Tibial nerve (tissue), 4 donors: ENCODE measurements around the gene PEMT. TPM values are rescaled to one million over a fixed set of nuclear protein-coding genes. Genes with fewer than 3 reads are reported as not detected.

ENCODE experiments used
- DNase-seq, 2 donors: peaks; one replicate each; pipeline ENCODE4 v3.0.0-alpha.2; 2019; ENCODE audit warnings: low spot score in 2 of 2
- H3K27ac ChIP-seq, 4 donors: fragments of 200-600 bp; sonication (generic) in 3 of 4; one replicate each; pipeline ENCODE4 v1.5.1; 2017 to 2019; ENCODE audit warnings: mild to moderate bottlenecking in 1 of 4
- H3K27me3 ChIP-seq, 2 donors: fragments of 200-600 bp; sonication (generic) in 1 of 2; one replicate each; pipeline versions ENCODE4 v1.5.1 to v1.6.0; 2017 to 2019
- H3K36me3 ChIP-seq, 3 donors: fragments of 200-600 bp; sonication (generic); one replicate each; pipeline ENCODE4 v1.5.1; 2018 to 2019
- H3K4me1 ChIP-seq, 4 donors: fragments of 200-600 bp; sonication (generic) in 3 of 4; one replicate each; pipeline ENCODE4 v1.5.1; 2017 to 2019
- H3K4me3 ChIP-seq, 4 donors: fragments of 200-600 bp; sonication (generic) in 3 of 4; one replicate each; pipeline ENCODE4 v1.5.1; 2017 to 2019; ENCODE audit warnings: mild to moderate bottlenecking in 1 of 4, moderate library complexity in 1 of 4
- H3K9me3 ChIP-seq, 4 donors: fragments of 200-600 bp; sonication (generic) in 3 of 4; one replicate each; pipeline ENCODE4 v1.5.1; 2017 to 2019
- CTCF ChIP-seq, 5 experiments: fragments of 200-600 bp in 3 of 5; fragments of 450-650 bp in 2 of 5; sonication (generic) in 3 of 5; IDR thresholded peaks; one replicate each; pipeline ENCODE4 v1.5.1; 2016 to 2019; ENCODE audit warnings: antibody characterized with exemption in 5 of 5, mild to moderate bottlenecking in 3 of 5, moderate library complexity in 2 of 5
- EP300 ChIP-seq, 2 donors: sonication (generic); formaldehyde crosslinking; IDR thresholded peaks; one replicate each; pipeline ENCODE4 v1.6.1; 2017; ENCODE audit warnings: antibody characterized with exemption in 2 of 2, mild to moderate bottlenecking in 1 of 2
- POLR2A ChIP-seq, 2 donors: fragments of 450-650 bp; IDR thresholded peaks; one replicate each; pipeline ENCODE4 v1.6.1; 2017; ENCODE audit warnings: antibody characterized with exemption in 2 of 2, mild to moderate bottlenecking in 2 of 2, moderate library complexity in 2 of 2
- WGBS, 2 donors: methylation state at CpG; one replicate each; pipeline ENCODE4 v1.1.5; 2018; 5-methylcytosine and 5-hydroxymethylcytosine counted together
- total RNA-seq, 4 donors: library from RNA; depleted of rRNA; stranded (reverse); fragments of >200 nt; gene quantifications; one replicate each; pipeline ENCODE4 v1.1.0, GENCODE V29; 2016

Gene PEMT
- total RNA-seq, 4 donors from 2014 or later, result 29.5 to 80.8 (median 58.8) TPM

- no peak overlapping the region for H3K4me3 ChIP-seq
- no peaks in the 10 kb centered on the region for H3K36me3 ChIP-seq
- 77 to 80% methylated on average over 9 of the region's 9 CpGs for WGBS, 2 donors
- H3K27ac ChIP-seq, result no peak overlapping the region
- H3K4me1 ChIP-seq, result peaks cover 0 to 4% (median 0%) of the 10 kb centered on the region in 4 donors
- no peaks in the 10 kb centered on the region for H3K9me3 ChIP-seq
- TF ChIP-seq POLR2A (IDR thresholded peaks at IDR 0.05) (no peak), CTCF (IDR thresholded peaks at IDR 0.05) (no peak), EP300 (IDR thresholded peaks at IDR 0.05) (no peak)
- no peaks in the 10 kb centered on the region for H3K27me3 ChIP-seq
- DNase-seq, result no peak
These were observed 20.8 kb upstream of the PEMT start for GRCh38 chr17:17612085-17613022.

DNA sequence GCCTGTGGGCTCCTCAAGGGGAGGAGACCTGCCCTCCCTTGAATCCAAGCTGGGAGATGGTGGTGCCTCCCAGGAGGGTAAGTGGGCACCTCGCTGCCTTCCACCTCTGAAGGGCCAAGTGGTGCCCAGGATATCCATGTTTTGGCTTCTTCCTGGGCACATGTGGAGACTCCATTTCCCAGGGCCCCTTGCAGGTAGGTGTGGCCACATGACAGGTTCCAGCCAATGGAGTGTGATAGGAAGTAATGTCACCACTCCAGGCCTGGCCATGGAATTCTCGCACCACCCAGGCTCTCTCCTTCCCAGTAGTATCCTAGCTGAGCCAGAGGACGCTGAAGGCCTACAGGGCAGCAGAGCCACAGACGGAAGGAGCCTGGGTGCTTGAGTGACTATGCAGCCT is 17.6 kb upstream of the PEMT start:
- H3K4me1 ChIP-seq, result peaks cover 0 to 4% (median 0%) of the 10 kb centered on the region in 4 donors
- no peaks in the 10 kb centered on the region for H3K27me3 ChIP-seq
- no peak overlapping the region for H3K27ac ChIP-seq
- 94 to 100% methylated on average over 1 to 4 of the region's 4 CpGs for WGBS, 2 donors
- no peaks in the 10 kb centered on the region for H3K9me3 ChIP-seq
- H3K36me3 ChIP-seq, result no peaks in the 10 kb centered on the region
- no peak for TF ChIP-seq CTCF (IDR thresholded peaks at IDR 0.05)
- TF ChIP-seq EP300 (IDR thresholded peaks at IDR 0.05), result no peak
- no peak for TF ChIP-seq POLR2A (IDR thresholded peaks at IDR 0.05)
- no peak overlapping the region for H3K4me3 ChIP-seq
- DNase-seq, result no peak

GRCh38 chr17:17606416-17607000 is 15.0 kb upstream of the PEMT start:
- no peaks in the 10 kb centered on the region for H3K9me3 ChIP-seq
- no peaks in the 10 kb centered on the region for H3K36me3 ChIP-seq
- H3K27me3 ChIP-seq, result no peaks in the 10 kb centered on the region
- H3K27ac ChIP-seq, result no peak overlapping the region
- H3K4me1 ChIP-seq, result no peaks in the 10 kb centered on the region
- 53 to 54% methylated on average over 7 of the region's 7 CpGs for whole genome bisulfite sequencing, 2 donors
- DNase-seq, result no peak
- no peak overlapping the region for H3K4me3 ChIP-seq
- TF ChIP-seq POLR2A (IDR thresholded peaks at IDR 0.05) (no peak), CTCF (IDR thresholded peaks at IDR 0.05) (no peak), EP300 (IDR thresholded peaks at IDR 0.05) (no peak)

GRCh38 chr17:17605729-17606088 is 14.2 kb upstream of the PEMT start:
- no peaks in the 10 kb centered on the region for H3K36me3 ChIP-seq
- no peaks in the 10 kb centered on the region for H3K9me3 ChIP-seq
- no peak overlapping the region for H3K4me3 ChIP-seq
- 44 to 47% methylated on average over 4 of the region's 4 CpGs for WGBS, 2 donors
- no peaks in the 10 kb centered on the region for H3K27me3 ChIP-seq
- no peak for DNase-seq
- H3K27ac ChIP-seq, result no peak overlapping the region
- no peaks in the 10 kb centered on the region for H3K4me1 ChIP-seq
- no peak for TF ChIP-seq CTCF (IDR thresholded peaks at IDR 0.05)
- TF ChIP-seq EP300 (IDR thresholded peaks at IDR 0.05), result peak in 1 of 2 donors; percentile 15

- DNase-seq, result no peak
- H3K9me3 ChIP-seq, result no peaks in the 10 kb centered on the region
- H3K27me3 ChIP-seq, result no peaks in the 10 kb centered on the region
- 85 to 89% methylated on average over 14 of the region's 14 CpGs for WGBS, 2 donors
- no peak overlapping the region for H3K4me3 ChIP-seq
- H3K27ac ChIP-seq, result no peak overlapping the region
- TF ChIP-seq CTCF (IDR thresholded peaks at IDR 0.05) (no peak), POLR2A (IDR thresholded peaks at IDR 0.05) (no peak), EP300 (IDR thresholded peaks at IDR 0.05) (no peak)
- no peaks in the 10 kb centered on the region for H3K36me3 ChIP-seq
- no peaks in the 10 kb centered on the region for H3K4me1 ChIP-seq
These were observed 13.7 kb upstream of the PEMT start for GRCh38 chr17:17605083-17605728.
